ENCODE data around the gene CDKN3.

Gene CDKN3

GRCh38 chr14:54396493-54397335 is at the start of gene CDKN3:
Gene CDKN3 (plus strand): TSS chr14:54397007. CDS start chr14:54397069, 62 bp downstream.
- DNase-seq, result peak; percentile 98 to 99

GRCh38 chr14:54347044-54347443 is 49.8 kb upstream of the CDKN3 start:
- no peak for DNase-seq

- DNase-seq, result peak in 1 of 2 experiments; percentile 23
These were observed 48.7 kb upstream of the CDKN3 start for GRCh38 chr14:54348001-54348611.

GRCh38 chr14:54348923-54349620 is 47.7 kb upstream of the CDKN3 start:
- no peak for DNase-seq

- no peak for DNase-seq
These were observed 47.1 kb upstream of the CDKN3 start for GRCh38 chr14:54349713-54350112.

- DNase-seq, result no peak
These were observed 46.6 kb upstream of the CDKN3 start for GRCh38 chr14:54350203-54350602.

GRCh38 chr14:54353266-54353665 is 43.5 kb upstream of the CDKN3 start:
- DNase-seq, result no peak

GRCh38 chr14:54353694-54354093 is 43.1 kb upstream of the CDKN3 start:
- DNase-seq, result no peak

GRCh38 chr14:54354096-54354495 is 42.7 kb upstream of the CDKN3 start:
- DNase-seq, result no peak

- no peak for DNase-seq
These were observed 41.7 kb upstream of the CDKN3 start for GRCh38 chr14:54354968-54355641.

- DNase-seq, result no peak
These were observed 41.1 kb upstream of the CDKN3 start for GRCh38 chr14:54355698-54356097.

GRCh38 chr14:54356172-54356571 is 40.6 kb upstream of the CDKN3 start:
- no peak for DNase-seq

GRCh38 chr14:54360667-54361066 is 36.1 kb upstream of the CDKN3 start:
- no peak for DNase-seq

- no peak for DNase-seq
These were observed 34.7 kb upstream of the CDKN3 start for GRCh38 chr14:54362089-54362504.

GRCh38 chr14:54362759-54363437 is 33.9 kb upstream of the CDKN3 start:
- no peak for DNase-seq

GRCh38 chr14:54364555-54365415 is 32.0 kb upstream of the CDKN3 start:
- no peak for DNase-seq

- no peak for DNase-seq
These were observed 29.8 kb upstream of the CDKN3 start for GRCh38 chr14:54366736-54367735.

GRCh38 chr14:54368291-54368690 is 28.5 kb upstream of the CDKN3 start:
- no peak for DNase-seq

- DNase-seq, result no peak
These were observed 27.5 kb upstream of the CDKN3 start for GRCh38 chr14:54369343-54369742.
